Peyer's patch (tissue), 4 donors: ENCODE data around the gene IRF2BP2.

Source experiments
- CTCF ChIP-seq, 6 experiments: fragments of 450-650 bp in 4 of 6; fragments of 200-600 bp in 2 of 6; sonication (generic) in 1 of 6; IDR thresholded peaks; one replicate each; pipeline ENCODE4 v1.5.1; 2017 to 2019; ENCODE audit warnings: antibody characterized with exemption in 6 of 6, mild to moderate bottlenecking in 3 of 6, moderate library complexity in 1 of 6
- POLR2A ChIP-seq, 2 donors: fragments of 450-650 bp; IDR thresholded peaks; one replicate each; pipeline ENCODE4 v1.5.1; 2017; ENCODE audit warnings: antibody characterized with exemption in 2 of 2, mild to moderate bottlenecking in 2 of 2, moderate library complexity in 2 of 2

- TF ChIP-seq CTCF (IDR thresholded peaks at IDR 0.05) (no peak), POLR2A (IDR thresholded peaks at IDR 0.05) (no peak)
Observed at GRCh38 chr1:234582186-234582585, 27.8 kb downstream of the IRF2BP2 start.
